Measurements from ENCODE around the gene ALPG.
"Not testable (repeated sequence)": the region's sequence is repeated elsewhere in the genome, so short reads cannot be mapped to it uniquely, and the experiment has no call there.

Gene ALPG

GRCh38 chr2:232440220-232441018, 33.8 kb downstream of the ALPG start:
- peak; percentile 84 for DNase-seq (ENCODE audit: low spot score)

- DNase-seq (ENCODE audit: low spot score): no peak
These were observed 34.6 kb downstream of the ALPG start for GRCh38 chr2:232441147-232441651.

DNA sequence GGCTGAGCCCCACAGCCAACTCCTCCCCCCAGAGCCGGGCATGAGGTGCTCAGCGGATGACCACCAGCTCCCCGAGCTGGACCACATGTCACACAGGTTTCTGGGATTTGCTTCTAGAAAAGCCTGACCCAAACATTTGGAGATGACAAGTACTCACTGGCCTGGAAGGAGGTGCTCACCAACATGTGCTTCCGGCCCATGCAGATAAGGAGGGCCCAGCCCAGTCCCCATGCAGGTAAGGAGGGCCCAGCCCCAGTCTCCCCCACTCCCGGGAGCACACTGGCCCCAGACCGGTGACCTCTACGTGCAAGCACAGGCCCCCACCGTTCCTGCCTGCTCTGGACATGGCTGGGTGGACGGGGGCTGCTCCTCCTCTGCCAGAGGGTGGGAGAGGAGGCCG, 35.3 kb downstream of the ALPG start:
- not testable (repeated sequence) for DNase-seq (ENCODE audit: low spot score)

DNA sequence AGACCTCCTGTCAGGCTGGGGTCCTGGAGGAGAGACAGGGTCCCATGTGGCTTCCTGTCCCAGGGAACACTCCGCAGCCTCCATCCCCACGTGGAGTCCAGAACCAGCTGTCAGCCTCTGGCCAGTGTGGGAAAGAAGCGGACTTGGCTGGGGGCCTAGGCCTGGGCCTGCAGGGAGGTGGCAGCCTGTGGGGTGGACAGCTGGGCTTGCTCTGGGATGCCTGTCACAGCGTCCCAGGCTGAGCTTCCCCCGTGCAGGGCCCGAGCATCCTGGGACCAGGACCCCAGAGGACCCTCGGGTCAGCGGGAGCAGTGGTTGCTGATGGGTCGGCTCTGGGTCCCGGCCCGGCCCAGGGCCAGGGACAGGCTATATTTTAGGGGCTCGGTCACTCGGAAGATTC, 35.8 kb downstream of the ALPG start:
- not testable (repeated sequence) for DNase-seq (ENCODE audit: low spot score)

GRCh38 chr2:232443047-232443446, 36.4 kb downstream of the ALPG start:
- not testable (repeated sequence) for DNase-seq (ENCODE audit: low spot score)

DNA sequence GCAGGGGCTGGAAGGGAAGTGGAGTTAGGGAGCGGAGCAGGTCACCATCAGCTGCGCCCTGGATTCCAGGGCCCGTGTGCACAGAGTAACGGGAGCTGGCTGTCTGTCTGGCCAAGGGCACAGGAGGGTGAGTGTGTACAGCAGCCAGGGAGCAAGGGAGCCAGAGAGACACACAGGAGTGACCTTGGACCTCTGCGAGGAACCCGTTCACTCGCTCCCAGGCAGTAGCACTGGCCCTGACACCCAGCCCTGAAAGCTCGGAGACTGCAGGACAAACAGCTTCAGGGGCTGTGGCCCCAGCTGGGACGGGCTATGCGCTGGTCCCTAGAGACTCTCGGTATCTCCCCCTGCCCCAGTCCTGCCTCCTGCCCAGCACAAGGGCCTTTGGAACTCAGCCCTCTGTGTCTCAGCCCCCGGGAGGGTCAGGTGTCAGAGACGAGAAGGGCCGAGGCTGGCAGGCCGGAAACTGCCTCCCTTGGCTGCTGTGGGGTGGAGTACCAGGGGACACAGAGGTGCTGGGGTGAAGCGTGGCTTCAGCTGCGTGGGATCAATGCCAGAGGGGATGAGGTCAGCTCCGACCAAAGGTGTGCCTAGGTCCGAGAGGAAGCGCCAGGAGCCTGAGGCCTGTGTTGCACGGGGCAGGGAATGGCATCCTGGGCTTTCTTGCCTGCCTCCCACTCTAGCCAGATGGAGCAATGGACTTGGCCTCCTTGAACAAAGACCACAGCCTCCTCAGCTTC, 37.2 kb downstream of the ALPG start:
- not testable (repeated sequence) for DNase-seq (ENCODE audit: low spot score)

GRCh38 chr2:232444409-232445148, 37.9 kb downstream of the ALPG start:
- DNase-seq (ENCODE audit: low spot score): peak; percentile 58

DNA sequence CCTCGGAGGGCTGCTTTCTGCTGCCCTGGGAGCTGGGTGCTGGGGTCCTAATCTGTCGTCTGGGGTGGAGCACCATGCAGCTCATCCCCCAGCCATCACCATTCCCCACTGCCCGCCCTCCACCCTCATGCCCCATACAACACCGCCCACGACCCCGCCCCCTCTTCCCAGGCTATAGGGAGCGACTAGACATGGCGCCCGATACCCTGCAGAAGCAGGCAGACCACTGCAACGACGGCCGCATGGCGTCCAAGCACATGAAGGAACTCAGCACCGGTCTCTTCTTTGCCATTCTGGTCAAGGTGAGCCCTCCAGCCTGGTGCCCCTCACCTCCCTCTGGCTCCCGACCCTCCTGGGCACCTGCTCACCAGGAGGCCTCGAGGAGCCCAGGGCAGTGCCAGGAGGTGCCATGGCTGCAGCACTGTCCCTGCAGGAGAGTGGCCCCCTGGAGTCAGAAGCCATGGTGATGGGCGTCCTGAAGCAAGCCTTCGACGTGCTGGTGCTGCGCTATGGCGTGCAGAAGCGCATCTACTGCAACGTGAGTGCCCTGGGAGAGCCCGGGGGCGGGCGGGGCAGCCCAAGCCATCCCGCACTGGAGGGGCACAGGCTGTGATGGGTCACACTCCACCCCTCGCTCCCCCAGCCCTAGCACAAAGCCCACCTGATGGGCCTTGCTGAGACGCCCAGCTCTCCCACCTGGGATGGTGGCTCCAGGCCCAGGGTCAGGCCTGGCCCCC, 38.7 kb downstream of the ALPG start:
- not testable (repeated sequence) for DNase-seq (ENCODE audit: low spot score)

GRCh38 chr2:232446266-232446777, 39.7 kb downstream of the ALPG start:
- DNase-seq (ENCODE audit: low spot score): not testable (repeated sequence)

DNA sequence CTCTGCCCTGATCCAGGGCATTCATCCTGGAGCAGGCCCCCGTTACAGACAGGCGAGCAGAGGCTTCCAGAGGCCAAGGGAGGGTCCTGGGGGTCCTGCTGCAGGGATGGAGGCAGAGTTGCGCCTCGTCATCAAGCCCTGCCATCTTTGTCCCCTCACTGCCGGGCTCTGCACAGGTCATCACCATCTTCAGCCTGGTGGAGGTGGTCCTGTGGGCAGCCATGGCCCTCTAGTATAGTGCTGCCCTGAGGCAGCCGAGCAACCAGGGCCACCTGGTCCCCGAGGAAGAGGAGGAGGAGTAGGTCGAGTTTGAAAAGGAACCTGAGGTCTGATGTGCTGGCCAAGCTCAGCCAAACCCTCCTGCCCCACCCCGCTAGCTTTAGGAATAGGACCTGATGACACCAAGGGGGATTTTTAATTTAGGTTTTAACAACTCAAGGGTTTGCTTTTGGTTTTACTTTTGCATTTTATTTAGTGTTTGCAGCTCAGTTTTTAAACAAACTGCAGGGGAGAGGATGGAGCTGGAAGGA, 40.5 kb downstream of the ALPG start:
- no peak for DNase-seq (ENCODE audit: low spot score)

GRCh38 chr2:232447638-232448303, 41.1 kb downstream of the ALPG start:
- DNase-seq (ENCODE audit: low spot score): no peak

DNA sequence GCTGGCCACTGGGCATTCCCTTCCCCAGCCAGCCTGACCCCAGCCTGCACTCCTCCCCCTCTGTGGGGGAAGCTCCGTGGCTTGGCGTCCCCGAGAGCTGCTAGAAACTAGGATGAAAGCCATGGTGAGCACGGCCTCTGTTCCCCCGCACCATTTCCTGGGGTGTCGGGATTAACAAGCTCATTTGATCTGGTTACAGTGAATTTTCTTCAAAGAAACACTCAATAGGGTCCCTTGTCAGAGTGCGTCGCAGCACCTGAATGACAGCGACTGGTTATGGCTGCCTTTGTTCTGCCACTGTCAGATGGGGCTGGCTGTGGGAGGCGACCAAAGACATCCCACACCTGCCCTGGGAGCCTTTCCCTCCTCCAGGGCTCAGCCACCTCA, 41.7 kb downstream of the ALPG start:
- DNase-seq (ENCODE audit: low spot score): no peak

- no peak for DNase-seq (ENCODE audit: low spot score)
These were observed 43.3 kb downstream of the ALPG start for GRCh38 chr2:232449964-232450363.

DNA sequence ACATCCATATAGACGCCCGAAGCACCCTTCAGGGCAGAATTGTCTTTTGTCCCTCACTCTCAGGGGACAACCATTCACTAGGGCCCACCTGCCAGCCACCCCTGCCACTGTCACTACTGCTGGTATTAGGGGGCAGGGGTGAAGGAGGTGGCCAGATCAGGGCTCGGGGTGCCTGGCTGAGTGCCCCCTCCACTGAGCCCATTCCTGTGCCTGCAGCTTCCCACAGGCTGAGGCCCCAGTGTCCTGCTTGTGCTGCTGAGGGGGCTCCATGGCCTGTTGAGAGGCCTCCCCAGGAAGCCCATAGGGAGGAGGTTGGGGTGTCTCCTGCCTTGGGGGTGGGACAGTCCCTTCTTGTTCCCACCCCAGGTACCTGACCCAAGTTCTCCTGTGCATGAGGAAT, 45.0 kb downstream of the ALPG start:
- DNase-seq (ENCODE audit: low spot score): not testable (repeated sequence)

DNA sequence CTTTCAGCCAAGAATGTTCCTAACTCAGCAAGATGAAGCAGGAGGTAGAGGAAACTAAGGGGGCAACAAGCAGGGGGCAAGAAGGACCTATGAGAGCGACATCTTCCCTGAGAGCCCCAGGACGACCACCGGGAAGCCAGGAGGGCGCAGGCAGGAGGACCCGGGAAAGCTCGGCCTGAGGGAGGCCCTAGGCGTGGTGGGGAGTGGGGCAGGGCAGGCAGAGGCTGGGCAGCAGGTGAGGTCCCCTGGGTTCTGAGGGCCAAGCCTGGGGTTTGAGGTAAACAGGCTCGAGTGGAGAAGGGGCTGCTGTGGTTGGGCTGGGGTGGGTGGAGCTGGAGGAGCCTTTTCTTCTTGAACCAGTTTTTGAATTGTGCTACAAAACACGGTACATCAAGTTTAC, 48.0 kb downstream of the ALPG start:
- DNase-seq (ENCODE audit: low spot score): no peak

GRCh38 chr2:232455426-232456255, 49.0 kb downstream of the ALPG start, which contains the start of gene ALPI:
TSS of gene ALPI (plus strand) at chr2:232456153. CDS start at chr2:232456200, 47 bp downstream.
- DNase-seq (ENCODE audit: low spot score): no peak

DNA sequence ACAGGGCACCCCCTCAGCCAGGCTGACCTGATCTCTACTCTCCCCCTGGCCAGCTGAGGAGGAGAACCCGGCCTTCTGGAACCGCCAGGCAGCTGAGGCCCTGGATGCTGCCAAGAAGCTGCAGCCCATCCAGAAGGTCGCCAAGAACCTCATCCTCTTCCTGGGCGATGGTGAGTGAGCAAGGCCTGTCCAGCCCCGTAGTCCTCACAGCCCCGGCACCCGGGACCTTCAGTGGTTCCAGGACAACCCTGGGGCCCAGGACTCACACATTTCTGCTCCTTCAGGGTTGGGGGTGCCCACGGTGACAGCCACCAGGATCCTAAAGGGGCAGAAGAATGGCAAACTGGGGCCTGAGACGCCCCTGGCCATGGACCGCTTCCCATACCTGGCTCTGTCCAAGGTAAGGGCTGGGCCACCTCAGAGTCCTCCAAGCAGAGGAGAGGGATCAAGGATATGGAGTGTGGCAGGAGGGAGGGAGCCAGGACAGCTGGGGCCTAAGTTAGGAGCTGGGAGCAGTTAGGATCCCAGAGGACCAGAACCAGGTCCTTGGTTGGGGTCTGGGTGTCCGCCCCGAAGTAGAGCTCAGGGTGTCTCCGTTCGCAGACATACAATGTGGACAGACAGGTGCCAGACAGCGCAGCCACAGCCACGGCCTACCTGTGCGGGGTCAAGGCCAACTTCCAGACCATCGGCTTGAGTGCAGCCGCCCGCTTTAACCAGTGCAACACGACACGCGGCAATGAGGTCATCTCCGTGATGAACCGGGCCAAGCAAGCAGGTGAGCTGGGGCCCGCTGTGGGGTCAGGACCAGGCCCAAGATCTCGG, 49.9 kb downstream of the ALPG start:
- no peak for DNase-seq (ENCODE audit: low spot score)

GRCh38 chr2:232457121-232458011, 50.7 kb downstream of the ALPG start:
- no peak for DNase-seq (ENCODE audit: low spot score)

Data from CD4-positive, alpha-beta T cell treated with Interleukin-15 for 4 hours (primary cell).